GM12801 (cell line): Measurements from ENCODE around the gene AMMECR1.

Experiments
- CTCF ChIP-seq: IDR thresholded peaks from one replicate; pipeline ENCODE4 v1.5.1; 2011; ENCODE audit warnings: control low read depth; ENCODE audit not compliant: insufficient read length; ENCODE audit errors: extremely low read depth

AMMECR1 gene

GRCh38 chrX:110224926-110225617, 92.8 kb downstream of the AMMECR1 start:
- TF ChIP-seq CTCF: no peak

GRCh38 chrX:110222497-110223257, 95.2 kb downstream of the AMMECR1 start:
- TF ChIP-seq CTCF: no peak

GRCh38 chrX:110219920-110220319, 98.0 kb downstream of the AMMECR1 start:
- no peak for TF ChIP-seq CTCF

- TF ChIP-seq CTCF: no peak
Measured at GRCh38 chrX:110218591-110218990, 99.3 kb downstream of the AMMECR1 start.

- TF ChIP-seq CTCF: no peak
Measured at GRCh38 chrX:110216027-110216426, 101.9 kb downstream of the AMMECR1 start.

- no peak for TF ChIP-seq CTCF
Measured at GRCh38 chrX:110215411-110215810, 102.5 kb downstream of the AMMECR1 start.

GRCh38 chrX:110214684-110215083, 103.2 kb downstream of the AMMECR1 start:
- TF ChIP-seq CTCF: no peak
